GM23248 (cell line): ENCODE data around the gene RPRD1B. TPM values are rescaled to one million over a fixed set of nuclear protein-coding genes. Genes with fewer than 3 reads are reported as not detected.
A peak's percentile ranks its signal among the peaks of the same experiment; 100 is the strongest.

ENCODE experiments used
- DNase-seq: peaks from one replicate; pipeline ENCODE4 v3.0.0-alpha.2; 2015
- H2AFZ ChIP-seq: fragments of 200-600 bp; sonication (generic); 2 replicates; pipeline ENCODE4 v1.6.1; 2016; ENCODE audit warnings: antibody characterized with exemption
- H3F3A ChIP-seq: fragments of 200-600 bp; sonication (generic); 2 replicates; pipeline ENCODE4 v1.6.1; 2016; ENCODE audit warnings: mild to moderate bottlenecking, antibody characterized with exemption, mixed run types; ENCODE audit not compliant: insufficient read depth
- H3K27ac ChIP-seq: fragments of 200-600 bp; sonication (generic); 2 replicates; pipeline ENCODE4 v1.5.1; 2016; ENCODE audit warnings: mild to moderate bottlenecking
- H3K27me3 ChIP-seq: fragments of 200-600 bp; sonication (generic); replicated peaks from 2 replicates; pipeline ENCODE4 v1.6.1; 2016; ENCODE audit warnings: mild to moderate bottlenecking; ENCODE audit not compliant: insufficient read depth
- H3K36me3 ChIP-seq: fragments of 200-600 bp; sonication (generic); 2 replicates; pipeline ENCODE4 v1.6.1; 2016; ENCODE audit warnings: low read depth, mild to moderate bottlenecking
- H3K4me1 ChIP-seq: fragments of 200-600 bp; sonication (generic); 2 replicates; pipeline ENCODE4 v1.6.1; 2016; ENCODE audit warnings: mild to moderate bottlenecking; ENCODE audit not compliant: insufficient read depth
- H3K4me2 ChIP-seq: fragments of 200-600 bp; sonication (generic); one replicate; pipeline ENCODE4 v1.6.1; 2016; ENCODE audit warnings: mild to moderate bottlenecking; ENCODE audit not compliant: unreplicated experiment
- H3K4me3 ChIP-seq: fragments of 200-600 bp; sonication (generic); 2 replicates; pipeline ENCODE4 v1.5.1; 2016; ENCODE audit warnings: mild to moderate bottlenecking
- H3K79me2 ChIP-seq: fragments of 200-600 bp; sonication (generic); 2 replicates; pipeline ENCODE4 v1.6.1; 2016; ENCODE audit warnings: mild to moderate bottlenecking; ENCODE audit not compliant: insufficient read depth
- H3K9ac ChIP-seq: fragments of 200-600 bp; sonication (generic); 2 replicates; pipeline ENCODE4 v1.6.1; 2016; ENCODE audit warnings: mild to moderate bottlenecking
- H3K9me2 ChIP-seq: fragments of 200-600 bp; sonication (generic); 2 replicates; pipeline ENCODE4 v1.6.1; 2016; ENCODE audit warnings: mixed run types, mild to moderate bottlenecking, moderate library complexity; ENCODE audit not compliant: insufficient read depth
- H3K9me3 ChIP-seq: fragments of 200-600 bp; sonication (generic); one replicate; pipeline ENCODE4 v1.6.1; 2017; ENCODE audit warnings: low read depth
- H4K20me1 ChIP-seq: fragments of 200-600 bp; sonication (generic); 2 replicates; pipeline ENCODE4 v1.6.0; 2016; ENCODE audit not compliant: insufficient read depth
- EZH2 ChIP-seq: fragments of 200-600 bp; sonication (generic); IDR thresholded peaks from 2 replicates; pipeline ENCODE4 v1.6.1; 2018; ENCODE audit warnings: antibody characterized with exemption, mild to moderate bottlenecking; ENCODE audit not compliant: insufficient read depth, poor library complexity, severe bottlenecking
- EZH2phosphoT487 ChIP-seq: fragments of 200-600 bp; sonication (generic); IDR thresholded peaks from 2 replicates; pipeline ENCODE4 v1.6.1; 2018; ENCODE audit warnings: antibody characterized with exemption, moderate library complexity, mild to moderate bottlenecking, low read depth; ENCODE audit not compliant: insufficient read depth
- WGBS, 2 experiments: methylation state at CpG; one replicate each; pipeline ENCODE4 v1.1.6; 2015 to 2017; ENCODE audit warnings: low lambda C conversion rate in 2 of 2, low coverage in 1 of 2; ENCODE audit errors: missing lambda C conversion rate in 2 of 2; 5-methylcytosine and 5-hydroxymethylcytosine counted together
- in situ Hi-C: fragments of 300-500 bp; cut with MboI; formaldehyde crosslinking; loops from 2 replicates; pipeline ENCODE4 v1.15.0; 2020
- polyA plus RNA-seq: library from polyadenylated mRNA; unstranded; fragments of >200 nt; fragmentation: Nextera tagmentation; extraction: Ambion mirVana; gene quantifications from 2 replicates; pipeline ENCODE4 v1.2.1, GENCODE V29; 2016
- total RNA-seq: library from RNA; depleted of rRNA; stranded (reverse); fragments of >200 nt; shearing (Covaris generic); gene quantifications from 2 replicates; pipeline ENCODE4 v1.2.3, GENCODE V29; 2014

The RPRD1B gene
- total and polyA plus RNA-seq, 2 experiments from 2014 or later: 13.5 to 15.6 TPM

DNA sequence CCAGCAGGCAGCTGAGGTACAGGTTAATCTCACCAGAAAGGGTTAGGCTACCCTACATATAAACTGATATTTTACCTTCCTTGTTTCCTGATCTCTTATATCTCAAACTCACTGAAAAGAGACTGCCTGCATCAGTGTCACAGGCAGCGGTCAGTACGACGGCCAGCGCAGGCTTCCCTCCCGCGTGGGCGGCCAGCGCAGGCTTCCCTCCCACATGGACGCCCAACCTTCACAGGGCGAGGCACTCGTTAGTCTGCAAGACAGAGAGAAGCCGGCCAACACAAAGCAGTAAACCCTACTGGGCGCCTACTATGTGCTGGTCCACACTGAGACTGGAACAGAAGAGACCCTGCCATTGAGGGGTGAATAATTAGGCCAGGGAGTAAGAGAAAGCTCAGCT, 33.3 kb upstream of the RPRD1B start:
- no peaks in the 10 kb centered on the region for H4K20me1 ChIP-seq
- WGBS, 2 experiments: 95 to 96% methylated on average over 13 of the region's 13 CpGs
- H3K9me2 ChIP-seq: no peaks in the 10 kb centered on the region
- DNase-seq: no peak
- in situ Hi-C loops: no loop called here
- H3K36me3 ChIP-seq: peaks cover 11% of the 10 kb centered on the region; the same call in 1 of the 2 replicates
- TF ChIP-seq EZH2phosphoT487: no peak
- no peak for TF ChIP-seq EZH2
- H2AFZ ChIP-seq: no peak overlapping the region
- no peaks in the 10 kb centered on the region for H3K27me3 ChIP-seq
- H3K4me2 ChIP-seq: no peak overlapping the region
- H3K4me1 ChIP-seq: peaks cover 16% of the 10 kb centered on the region
- H3F3A ChIP-seq: peaks cover 34% of the 10 kb centered on the region
- H3K9ac ChIP-seq: no peak overlapping the region
- H3K4me3 ChIP-seq: no peak overlapping the region
- no peak overlapping the region for H3K27ac ChIP-seq
- no peaks in the 10 kb centered on the region for H3K9me3 ChIP-seq
- H3K79me2 ChIP-seq: no peaks in the 10 kb centered on the region

DNA sequence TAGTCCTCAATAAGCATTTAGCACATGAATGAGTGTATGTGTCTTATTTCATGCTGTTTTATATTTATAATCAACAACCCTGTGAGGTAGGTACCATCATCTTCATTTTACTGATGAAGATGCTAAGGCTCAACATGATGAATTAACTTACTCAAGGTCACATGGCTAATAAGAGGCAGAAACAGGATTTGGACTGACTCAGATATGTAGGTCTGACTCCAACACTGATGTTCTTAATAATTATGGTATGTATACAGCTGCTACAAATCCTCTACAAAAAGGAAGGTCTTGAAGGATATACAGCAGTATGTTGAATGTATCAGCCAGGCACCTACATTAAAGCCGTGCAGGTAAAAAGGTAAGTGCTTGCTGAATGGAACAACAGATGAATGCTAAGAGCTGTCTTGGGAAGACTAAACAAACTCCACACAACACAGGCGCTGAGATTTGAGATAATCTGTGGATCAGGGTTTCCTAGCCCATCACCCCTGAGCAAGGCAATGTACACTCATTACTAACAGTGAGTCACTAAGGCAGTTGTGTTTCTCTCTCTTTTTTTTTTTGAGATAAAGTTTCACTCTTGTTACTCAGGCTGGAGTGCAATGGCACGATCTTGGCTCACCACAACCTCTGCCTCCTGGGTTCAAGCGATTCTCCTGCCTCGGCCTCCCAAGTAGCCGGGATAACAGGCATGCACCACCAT, 32.2 kb upstream of the RPRD1B start:
- Histone ChIP-seq H3K27ac (peak overlapping the region; percentile 77), H3K4me2 (peak overlapping the region; percentile 75), H3K36me3 (peaks cover 11% of the 10 kb centered on the region; the same call in 1 of the 2 replicates), H2AFZ (no peak overlapping the region), H3K9me3 (no peaks in the 10 kb centered on the region), H3K9ac (peak overlapping the region; percentile 34; the same call in 1 of the 2 replicates), H3K27me3 (no peaks in the 10 kb centered on the region), H3K4me3 (no peak overlapping the region), H3K79me2 (no peaks in the 10 kb centered on the region), H3F3A (peaks cover 34% of the 10 kb centered on the region), H3K4me1 (peaks cover 16% of the 10 kb centered on the region), H4K20me1 (no peaks in the 10 kb centered on the region), H3K9me2 (no peaks in the 10 kb centered on the region)
- DNase-seq: peak; percentile 88
- in situ Hi-C loops: no loop called here
- 31% methylated on average over 6 of the region's 6 CpGs for WGBS, 2 experiments
- TF ChIP-seq EZH2phosphoT487 (no peak), EZH2 (no peak)

DNA sequence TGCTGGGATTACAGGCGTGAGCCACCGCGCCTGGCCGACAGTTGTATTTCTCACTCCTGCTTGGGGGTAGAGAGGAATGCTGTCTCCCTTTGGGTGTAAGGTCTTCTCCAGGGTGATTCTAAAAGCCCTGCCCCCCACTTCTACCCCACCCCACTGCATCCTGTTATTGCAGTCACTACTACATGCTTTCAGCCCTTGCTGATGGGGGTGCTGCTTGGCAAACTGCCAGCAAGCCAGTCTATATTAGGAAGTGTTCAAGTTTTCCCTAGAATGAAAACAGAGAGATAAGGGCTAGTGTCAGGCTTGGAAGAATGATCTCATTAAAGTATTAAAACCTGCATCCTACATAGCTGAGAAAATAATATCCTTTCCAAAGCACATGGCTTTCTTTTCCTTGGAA, 31.6 kb upstream of the RPRD1B start:
- WGBS, 2 experiments: 78 to 98% methylated on average over 3 to 4 of the region's 4 CpGs
- no peak overlapping the region for H2AFZ ChIP-seq
- in situ Hi-C loops: no loop called here
- H3K9me2 ChIP-seq: no peaks in the 10 kb centered on the region
- H3K27ac ChIP-seq: peak overlapping the region; percentile 77
- no peak overlapping the region for H3K9ac ChIP-seq
- peaks cover 34% of the 10 kb centered on the region for H3F3A ChIP-seq
- no peaks in the 10 kb centered on the region for H4K20me1 ChIP-seq
- H3K36me3 ChIP-seq: peaks cover 11% of the 10 kb centered on the region; the same call in 1 of the 2 replicates
- H3K27me3 ChIP-seq: no peaks in the 10 kb centered on the region
- H3K4me3 ChIP-seq: no peak overlapping the region
- TF ChIP-seq EZH2phosphoT487 (no peak), EZH2 (no peak)
- H3K79me2 ChIP-seq: no peaks in the 10 kb centered on the region
- peak; percentile 14 for DNase-seq
- peak overlapping the region; percentile 75 for H3K4me2 ChIP-seq
- H3K9me3 ChIP-seq: no peaks in the 10 kb centered on the region
- H3K4me1 ChIP-seq: peaks cover 16% of the 10 kb centered on the region

DNA sequence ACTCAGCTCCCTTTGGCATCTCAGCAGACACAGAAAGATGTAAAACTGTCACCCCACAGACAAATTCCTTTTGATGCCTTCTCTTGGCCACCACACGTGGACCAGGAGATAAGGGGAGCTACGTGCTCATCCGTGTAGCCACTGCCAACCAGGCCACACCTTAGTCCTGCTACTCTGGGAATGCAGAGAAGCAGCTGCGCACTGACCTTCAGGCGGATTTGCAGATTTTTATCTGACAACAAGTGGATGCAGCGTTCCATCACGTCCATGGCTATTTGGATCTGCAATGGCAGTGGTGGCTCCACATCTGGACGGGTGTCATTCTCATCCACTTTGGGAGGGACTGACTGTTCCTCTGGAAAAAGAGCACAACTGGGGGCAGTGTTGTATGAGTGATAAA, 31.1 kb upstream of the RPRD1B start:
- WGBS, 2 experiments: 90 to 92% methylated on average over 8 of the region's 8 CpGs
- Histone ChIP-seq H3K9me3 (no peaks in the 10 kb centered on the region), H3K4me3 (no peak overlapping the region), H3K36me3 (peaks cover 11% of the 10 kb centered on the region; the same call in 1 of the 2 replicates), H3K4me1 (peaks cover 16% of the 10 kb centered on the region), H2AFZ (no peak overlapping the region), H3K27me3 (no peaks in the 10 kb centered on the region), H3K9me2 (no peaks in the 10 kb centered on the region), H3K27ac (no peak overlapping the region), H3K9ac (no peak overlapping the region), H3K4me2 (no peak overlapping the region), H3F3A (peaks cover 34% of the 10 kb centered on the region), H4K20me1 (no peaks in the 10 kb centered on the region), H3K79me2 (0 out of 2 replicates have a peak, but pooled peaks cover 3% of the 10 kb centered on the region)
- in situ Hi-C loops: no loop called here
- TF ChIP-seq EZH2 (no peak), EZH2phosphoT487 (no peak)
- no peak for DNase-seq
